ACC112 (cell line): ENCODE results near the gene PKNOX1.
"Not testable (repeated sequence)": the region's sequence is repeated elsewhere in the genome, so short reads cannot be mapped to it uniquely, and the experiment has no call there.

Source experiments
- H2AFZ ChIP-seq: fragments of 200-600 bp; sonication (generic); one replicate; pipeline ENCODE4 v1.6.0; 2017; ENCODE audit warnings: antibody characterized with exemption, low read length; ENCODE audit not compliant: unreplicated experiment
- H3K27ac ChIP-seq: fragments of 200-600 bp; sonication (generic); 2 replicates; pipeline ENCODE4 v1.5.1; 2014; ENCODE audit warnings: low read depth, mild to moderate bottlenecking, antibody characterized with exemption, low read length, moderate library complexity
- H3K27me3 ChIP-seq: fragments of 200-600 bp; sonication (generic); 2 replicates; pipeline ENCODE4 v1.6.1; 2014; ENCODE audit warnings: mild to moderate bottlenecking, antibody characterized with exemption, low read length, moderate library complexity, mixed read lengths; ENCODE audit not compliant: insufficient read depth
- H3K36me3 ChIP-seq: fragments of 200-600 bp; sonication (generic); 2 replicates; pipeline ENCODE4 v1.6.1; 2016; ENCODE audit warnings: mild to moderate bottlenecking, antibody characterized with exemption, low read length, moderate library complexity, mixed read lengths; ENCODE audit not compliant: insufficient read depth
- H3K4me1 ChIP-seq: fragments of 200-600 bp; sonication (generic); one replicate; pipeline ENCODE4 v1.6.1; 2016; ENCODE audit warnings: low read length, mixed read lengths; ENCODE audit not compliant: insufficient read depth, unreplicated experiment, control insufficient read depth
- H3K4me3 ChIP-seq: fragments of 200-600 bp; sonication (generic); 2 replicates; pipeline ENCODE4 v1.5.1; 2014; ENCODE audit warnings: mild to moderate bottlenecking, low read depth, low read length
- H3K79me2 ChIP-seq: fragments of 200-600 bp; sonication (generic); one replicate; pipeline ENCODE4 v1.6.0; 2016; ENCODE audit warnings: low read length; ENCODE audit not compliant: control insufficient read depth, unreplicated experiment, insufficient read depth

Gene PKNOX1

GRCh38 chr21:43005635-43006034, 31.3 kb downstream of the PKNOX1 start:
- H3K36me3 ChIP-seq = 0 out of 2 replicates have a peak, but pooled peaks cover 3% of the 10 kb centered on the region
- H3K27me3 ChIP-seq = no peaks in the 10 kb centered on the region
- no peak overlapping the region for H3K4me3 ChIP-seq
- H3K4me1 ChIP-seq = no peaks in the 10 kb centered on the region
- no peak overlapping the region for H2AFZ ChIP-seq
- no peak overlapping the region for H3K27ac ChIP-seq
- H3K79me2 ChIP-seq = peaks cover 2% of the 10 kb centered on the region

- not testable (repeated sequence) for H3K79me2 ChIP-seq, H3K4me3 ChIP-seq, H3K4me1 ChIP-seq, H2AFZ ChIP-seq, H3K36me3 ChIP-seq, H3K27ac ChIP-seq, H3K27me3 ChIP-seq
Observed at GRCh38 chr21:43006051-43006873, 31.9 kb downstream of the PKNOX1 start.

GRCh38 chr21:43006874-43007208, 32.5 kb downstream of the PKNOX1 start:
- no peaks in the 10 kb centered on the region for H3K27me3 ChIP-seq
- peaks cover 6% of the 10 kb centered on the region for H3K36me3 ChIP-seq
- no peak overlapping the region for H3K27ac ChIP-seq
- no peak overlapping the region for H3K4me3 ChIP-seq
- H3K4me1 ChIP-seq = no peaks in the 10 kb centered on the region
- no peak overlapping the region for H2AFZ ChIP-seq
- peaks cover 2% of the 10 kb centered on the region for H3K79me2 ChIP-seq

DNA sequence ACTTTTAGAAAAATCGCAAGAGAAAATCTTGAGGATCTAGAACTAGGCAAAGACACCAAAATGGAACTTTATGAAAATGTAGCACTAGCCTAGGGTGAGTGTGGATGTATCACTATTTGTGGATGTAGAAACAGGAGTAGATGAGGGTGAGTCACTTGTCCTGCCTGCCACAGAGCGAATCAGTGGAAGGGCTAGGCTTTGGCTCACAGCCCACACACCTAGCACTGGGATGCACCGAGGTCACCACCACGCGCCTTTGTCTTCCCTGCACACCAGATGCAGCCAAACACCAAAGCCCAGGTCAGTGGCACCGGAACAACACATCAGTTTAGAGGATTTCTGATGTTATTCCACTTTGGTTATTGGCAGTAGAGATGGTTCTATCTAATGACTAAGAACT, 38.2 kb downstream of the PKNOX1 start:
- H2AFZ ChIP-seq = no peak overlapping the region
- no peak overlapping the region for H3K4me3 ChIP-seq
- H3K27me3 ChIP-seq = no peaks in the 10 kb centered on the region
- H3K27ac ChIP-seq = no peak overlapping the region
- H3K79me2 ChIP-seq = no peaks in the 10 kb centered on the region
- H3K4me1 ChIP-seq = no peaks in the 10 kb centered on the region
- peaks cover 11% of the 10 kb centered on the region for H3K36me3 ChIP-seq

GRCh38 chr21:43015906-43016540, 41.7 kb downstream of the PKNOX1 start:
- H3K79me2 ChIP-seq = no peaks in the 10 kb centered on the region
- H2AFZ ChIP-seq = no peak overlapping the region
- H3K27me3 ChIP-seq = no peaks in the 10 kb centered on the region
- H3K4me1 ChIP-seq = no peaks in the 10 kb centered on the region
- H3K36me3 ChIP-seq = peaks cover 8% of the 10 kb centered on the region
- no peak overlapping the region for H3K4me3 ChIP-seq
- no peak overlapping the region for H3K27ac ChIP-seq

DNA sequence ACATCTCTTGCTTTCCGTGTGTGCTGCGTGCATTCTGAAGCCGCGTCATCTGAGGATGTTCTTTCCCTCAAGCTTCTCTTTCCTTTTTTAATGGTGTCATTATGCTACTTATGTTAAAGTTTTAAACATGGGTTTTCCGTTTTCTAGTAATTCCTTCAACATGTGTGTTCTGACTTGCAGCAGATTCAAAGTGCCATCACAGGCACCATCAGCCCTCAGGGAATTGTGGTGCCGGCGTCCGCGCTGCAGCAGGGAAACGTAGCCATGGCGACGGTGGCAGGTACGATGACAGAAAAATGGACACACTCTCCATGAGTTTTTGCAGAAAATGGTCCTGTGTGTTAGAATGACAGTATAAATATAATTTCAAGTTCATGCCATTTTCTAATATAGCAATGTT, 42.4 kb downstream of the PKNOX1 start:
- no peak overlapping the region for H2AFZ ChIP-seq
- H3K27me3 ChIP-seq = no peaks in the 10 kb centered on the region
- H3K36me3 ChIP-seq = peaks cover 6% of the 10 kb centered on the region
- H3K4me1 ChIP-seq = no peaks in the 10 kb centered on the region
- H3K79me2 ChIP-seq = no peaks in the 10 kb centered on the region
- no peak overlapping the region for H3K27ac ChIP-seq
- no peak overlapping the region for H3K4me3 ChIP-seq

GRCh38 chr21:43018519-43018918, 44.2 kb downstream of the PKNOX1 start:
- Histone ChIP-seq H3K27me3 (no peaks in the 10 kb centered on the region), H3K79me2 (no peaks in the 10 kb centered on the region), H3K4me1 (no peaks in the 10 kb centered on the region), H3K36me3 (peaks cover 4% of the 10 kb centered on the region; the same call in 1 of the 2 replicates), H3K27ac (no peak overlapping the region), H2AFZ (no peak overlapping the region), H3K4me3 (no peak overlapping the region)

- Histone ChIP-seq H3K27ac (no peak overlapping the region), H3K27me3 (no peaks in the 10 kb centered on the region), H3K4me3 (no peak overlapping the region), H3K79me2 (no peaks in the 10 kb centered on the region), H3K36me3 (peaks cover 6% of the 10 kb centered on the region; the same call in 1 of the 2 replicates), H2AFZ (no peak overlapping the region), H3K4me1 (peaks cover under 1% of the 10 kb centered on the region)
Observed at GRCh38 chr21:43020177-43020576, 45.8 kb downstream of the PKNOX1 start.

- Histone ChIP-seq H3K36me3 (peaks cover 6% of the 10 kb centered on the region; the same call in 1 of the 2 replicates), H3K4me1 (peaks cover 4% of the 10 kb centered on the region)
Observed at GRCh38 chr21:43020771-43021170, 46.4 kb downstream of the PKNOX1 start.

DNA sequence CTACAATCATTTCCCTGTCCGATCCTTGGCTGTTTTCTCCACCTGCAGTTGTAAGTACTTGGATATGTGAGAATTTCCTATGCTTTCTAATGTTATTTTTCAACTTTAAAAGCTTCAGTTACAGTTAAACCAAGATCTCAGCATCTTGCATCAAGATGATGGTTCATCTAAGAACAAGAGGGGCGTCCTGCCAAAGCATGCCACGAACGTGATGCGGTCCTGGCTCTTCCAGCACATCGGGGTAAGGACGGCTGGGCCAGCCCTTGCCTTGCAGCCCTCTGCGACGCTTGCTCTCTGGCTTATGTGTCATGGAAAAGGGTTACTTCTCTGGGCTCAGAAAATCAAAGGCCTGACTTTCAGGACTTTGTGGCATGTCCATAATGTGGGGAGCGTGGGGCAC, 46.8 kb downstream of the PKNOX1 start:
- Histone ChIP-seq H3K79me2 (no peaks in the 10 kb centered on the region), H3K4me1 (peaks cover 4% of the 10 kb centered on the region), H3K36me3 (peaks cover 6% of the 10 kb centered on the region; the same call in 1 of the 2 replicates), H2AFZ (no peak overlapping the region), H3K27ac (no peak overlapping the region), H3K27me3 (no peaks in the 10 kb centered on the region), H3K4me3 (no peak overlapping the region)

More at GRCh38 chr21:43020771-43021170, 46.4 kb downstream of the PKNOX1 start:
- Histone ChIP-seq H3K27ac (no peak overlapping the region), H3K4me3 (no peak overlapping the region), H2AFZ (no peak overlapping the region), H3K79me2 (no peaks in the 10 kb centered on the region), H3K27me3 (no peaks in the 10 kb centered on the region)
